Measurements from ENCODE around the gene DGCR8.
A peak's percentile ranks its signal among the peaks of the same experiment; 100 is the strongest.

DGCR8 gene

GRCh38 chr22:20052309-20053259 lies 27.5 kb upstream of the DGCR8 start:
- no peak for DNase-seq (ENCODE audit: low spot score)

DNA sequence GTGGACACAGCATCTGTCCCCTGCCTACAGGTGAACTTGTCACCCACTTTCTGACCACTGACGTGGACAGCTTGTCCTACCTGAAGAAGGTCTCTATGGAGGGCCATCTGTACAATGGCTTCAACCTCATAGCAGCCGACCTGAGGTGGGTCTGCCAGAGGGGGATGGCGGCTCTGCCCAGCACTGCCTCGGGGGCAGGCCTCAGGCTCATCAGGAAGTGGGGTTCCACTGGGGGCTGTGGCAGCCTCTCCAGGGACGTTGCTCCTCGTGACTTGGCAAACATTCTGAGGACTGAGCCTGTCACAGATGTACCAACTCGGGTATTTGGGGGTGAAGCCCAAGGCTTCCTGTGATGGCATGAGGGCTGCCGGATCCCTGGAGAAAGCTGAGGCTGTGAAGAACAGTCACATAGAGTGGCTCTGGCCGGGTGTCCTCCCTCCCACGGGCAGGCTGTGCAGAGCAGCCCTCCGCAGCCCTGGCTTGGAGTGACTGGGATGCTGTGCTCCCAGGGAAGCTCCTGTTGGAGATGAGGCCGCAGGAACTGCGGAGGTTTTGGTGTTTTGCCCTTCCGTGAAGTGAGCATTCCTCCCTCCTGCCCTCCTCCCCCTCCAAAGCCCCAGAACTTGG lies 26.5 kb upstream of the DGCR8 start:
- DNase-seq (ENCODE audit: low spot score) = no peak

DNA sequence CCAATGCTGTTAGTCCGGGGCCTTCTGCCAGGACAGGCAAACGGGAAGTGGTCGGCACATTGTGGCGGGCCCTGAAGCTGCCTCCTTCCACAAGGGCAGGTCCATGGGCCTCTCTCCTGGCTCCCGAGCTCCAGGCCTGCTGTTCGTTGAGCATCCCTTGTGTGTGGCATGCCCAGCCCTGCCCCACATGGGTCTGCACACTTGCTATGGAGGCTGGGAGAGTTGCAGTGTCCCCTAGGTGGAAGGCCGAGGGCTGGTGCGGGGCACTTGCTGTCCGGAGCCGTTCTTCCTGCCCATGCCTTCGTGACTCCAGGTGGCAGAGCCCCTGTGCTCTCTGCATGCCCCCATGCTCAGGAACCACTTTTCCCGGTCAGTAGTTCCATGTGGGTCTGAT lies 26.0 kb upstream of the DGCR8 start:
- no peak for DNase-seq (ENCODE audit: low spot score)

- DNase-seq (ENCODE audit: low spot score) = no peak
Measured at GRCh38 chr22:20054485-20054884, 25.6 kb upstream of the DGCR8 start.

DNA sequence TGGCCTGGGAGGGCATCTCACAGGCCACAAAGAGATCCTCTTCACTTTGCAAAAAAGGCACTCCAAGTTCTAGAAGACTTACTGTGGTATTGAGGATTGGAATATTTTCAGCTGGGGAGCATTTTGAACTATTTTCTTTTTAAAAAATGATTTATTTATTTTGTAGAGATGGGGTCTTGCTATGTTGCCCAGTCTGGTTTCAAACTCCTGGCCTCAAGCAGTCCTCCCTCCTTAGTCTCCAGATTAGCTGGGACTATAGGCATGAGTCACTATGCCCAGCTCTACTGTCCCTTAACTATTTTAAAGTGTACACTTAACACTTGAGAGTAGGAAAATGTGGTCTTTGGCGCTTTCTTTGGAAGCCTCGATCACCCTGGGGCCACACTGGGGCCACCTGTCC lies 24.9 kb upstream of the DGCR8 start:
- DNase-seq (ENCODE audit: low spot score) = no peak

DNA sequence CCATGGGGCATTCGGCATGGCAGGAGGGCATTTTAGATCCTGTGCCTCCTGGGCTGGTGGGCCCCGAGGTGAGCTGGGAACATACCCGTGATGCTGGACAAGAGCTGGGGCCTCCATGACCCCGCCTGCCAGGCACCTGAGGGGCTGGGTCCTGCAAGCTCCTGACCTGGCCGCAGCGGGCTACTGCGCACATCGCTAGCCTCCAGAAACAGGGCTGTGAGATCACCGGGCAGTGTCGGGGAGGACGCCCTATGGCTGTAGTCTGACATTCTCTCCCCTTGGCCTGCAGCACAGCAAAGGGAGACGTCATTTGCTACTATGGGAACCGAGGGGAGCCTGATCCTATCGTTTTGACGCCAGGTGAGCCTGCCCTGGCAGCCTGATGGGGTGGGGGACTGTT lies 24.4 kb upstream of the DGCR8 start:
- no peak for DNase-seq (ENCODE audit: low spot score)

DNA sequence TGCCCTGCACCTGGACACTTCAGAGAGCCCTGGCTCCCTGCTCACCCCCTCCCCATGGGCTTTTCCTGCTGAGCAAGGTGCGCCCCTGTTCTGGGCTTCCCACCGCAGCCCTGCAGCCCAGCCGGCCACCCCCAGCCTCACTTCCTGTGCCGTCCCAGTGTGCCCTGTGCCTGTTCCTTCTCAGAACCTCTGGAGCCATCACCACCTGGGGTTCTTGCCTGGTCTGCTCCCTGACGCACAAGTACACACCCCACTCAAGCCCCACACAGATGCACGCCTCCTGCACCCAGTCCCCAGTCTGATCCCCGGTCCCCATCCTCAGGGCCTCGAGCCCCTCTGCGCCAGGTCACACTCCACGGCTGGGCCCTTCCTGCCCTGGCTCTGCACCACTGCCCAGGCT lies 23.9 kb upstream of the DGCR8 start:
- DNase-seq (ENCODE audit: low spot score) = no peak

DNA sequence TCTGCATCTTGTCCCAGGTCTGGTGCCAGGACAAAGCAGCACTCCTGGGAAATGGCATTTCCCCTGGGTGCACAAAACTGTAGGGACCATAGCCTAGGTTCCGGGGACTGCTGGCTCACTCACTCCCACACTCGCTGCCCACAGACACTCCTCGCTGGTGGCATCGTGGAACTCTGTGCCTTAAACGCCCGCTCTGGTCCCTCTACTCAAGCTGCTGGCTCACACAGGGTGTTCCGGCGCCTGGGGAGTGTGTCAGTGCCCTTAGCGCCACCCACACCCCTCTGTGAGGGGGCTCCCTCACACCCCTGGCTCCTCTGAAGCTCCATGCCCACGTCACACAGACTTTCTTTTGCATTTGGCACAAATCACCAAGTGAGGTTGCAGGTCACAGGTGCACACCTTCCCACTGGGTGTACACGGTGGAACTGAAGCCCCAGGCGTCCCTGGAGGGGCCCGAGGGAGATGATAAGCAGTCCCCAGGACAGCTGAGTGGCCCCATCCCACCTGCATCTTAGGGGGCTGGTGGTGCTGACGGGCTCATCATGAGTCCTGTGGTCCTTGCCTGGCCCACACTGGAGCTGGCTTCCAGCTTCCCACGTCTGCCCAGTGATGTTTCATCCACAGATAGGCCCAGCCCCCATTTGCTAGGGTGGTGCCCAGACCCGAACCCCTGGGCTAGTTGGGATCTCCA lies 23.2 kb upstream of the DGCR8 start:
- no peak for DNase-seq (ENCODE audit: low spot score)

DNA sequence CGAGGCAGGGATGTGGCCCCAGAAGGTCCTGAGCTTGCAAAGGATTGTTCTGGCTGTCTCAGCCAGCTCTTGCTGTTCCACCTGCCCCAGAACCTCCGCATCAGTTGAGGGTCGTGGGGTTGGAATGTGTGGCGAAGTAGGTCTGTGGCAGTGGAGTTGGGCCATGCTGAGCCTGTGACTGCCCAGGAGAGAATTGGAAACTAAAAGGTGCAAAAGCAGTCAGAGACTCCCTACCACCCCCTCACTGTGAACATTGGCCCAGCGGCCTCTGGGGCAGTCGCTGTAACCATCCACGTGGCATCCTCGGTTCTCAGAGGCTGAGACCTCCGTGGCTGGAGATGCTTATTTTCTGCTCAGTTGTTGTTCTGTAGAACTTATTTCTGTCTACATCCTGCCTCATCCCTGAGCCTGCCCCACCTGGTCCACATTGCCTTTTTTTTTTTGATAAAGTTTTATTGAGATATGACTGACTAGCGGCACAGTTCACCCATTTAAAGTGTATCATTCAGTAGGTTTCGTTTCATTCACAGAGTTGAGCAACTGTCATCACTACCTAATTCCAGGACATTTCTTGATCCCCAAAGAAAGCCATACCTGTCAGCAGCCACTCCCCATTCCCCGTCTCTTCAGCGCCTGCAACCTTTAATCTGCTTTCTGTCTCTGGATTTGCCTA lies 22.3 kb upstream of the DGCR8 start:
- DNase-seq (ENCODE audit: low spot score) = no peak

DNA sequence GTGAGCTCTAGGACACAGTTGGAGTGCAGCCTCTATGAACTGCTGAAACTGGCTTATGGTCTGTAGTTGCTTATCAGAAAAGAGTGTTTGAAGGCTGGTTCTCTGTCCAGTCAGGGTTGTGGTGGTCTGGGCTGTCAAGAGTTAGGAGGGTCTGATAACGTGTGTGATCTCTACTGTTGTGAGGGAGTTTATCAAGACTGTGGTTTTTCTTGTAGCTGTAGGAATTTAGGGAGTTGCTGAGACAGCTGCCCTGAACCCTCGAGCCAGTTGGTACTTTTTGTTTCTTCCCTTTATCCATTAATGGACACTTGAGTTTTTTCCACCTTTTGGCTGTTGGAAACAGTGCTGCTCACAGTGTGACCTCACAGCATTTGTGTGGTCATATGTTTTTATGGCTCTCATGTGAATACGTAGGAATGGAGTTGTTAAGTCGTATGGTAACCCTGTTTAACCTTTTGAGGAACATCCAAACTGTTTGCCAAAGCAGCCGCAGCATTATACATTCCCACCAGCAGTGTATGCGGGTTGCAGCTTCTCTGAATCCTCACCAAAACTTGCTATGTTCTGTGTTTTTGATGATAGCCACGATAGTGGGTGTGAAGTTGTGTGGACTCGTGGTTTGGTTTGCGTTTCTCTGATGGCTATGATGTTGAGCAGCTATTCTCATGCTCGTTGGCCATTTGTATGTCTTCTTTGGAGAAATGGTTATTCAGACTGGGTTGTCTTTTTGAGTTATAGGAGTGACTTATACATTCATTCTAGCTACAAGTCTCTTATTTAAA lies 20.9 kb upstream of the DGCR8 start:
- DNase-seq (ENCODE audit: low spot score) = no peak

- no peak for DNase-seq (ENCODE audit: low spot score)
Measured at GRCh38 chr22:20060700-20061480, 19.2 kb upstream of the DGCR8 start.

- DNase-seq (ENCODE audit: low spot score) = no peak
Measured at GRCh38 chr22:20061481-20061861, 18.6 kb upstream of the DGCR8 start.

- DNase-seq (ENCODE audit: low spot score) = no peak
Measured at GRCh38 chr22:20062043-20062765, 17.8 kb upstream of the DGCR8 start.

- DNase-seq (ENCODE audit: low spot score) = peak; percentile 41
Measured at GRCh38 chr22:20062766-20063083, 17.3 kb upstream of the DGCR8 start.

GRCh38 chr22:20063271-20064139 lies 16.5 kb upstream of the DGCR8 start:
- no peak for DNase-seq (ENCODE audit: low spot score)

GRCh38 chr22:20064140-20064480 lies 15.9 kb upstream of the DGCR8 start:
- no peak for DNase-seq (ENCODE audit: low spot score)

DNA sequence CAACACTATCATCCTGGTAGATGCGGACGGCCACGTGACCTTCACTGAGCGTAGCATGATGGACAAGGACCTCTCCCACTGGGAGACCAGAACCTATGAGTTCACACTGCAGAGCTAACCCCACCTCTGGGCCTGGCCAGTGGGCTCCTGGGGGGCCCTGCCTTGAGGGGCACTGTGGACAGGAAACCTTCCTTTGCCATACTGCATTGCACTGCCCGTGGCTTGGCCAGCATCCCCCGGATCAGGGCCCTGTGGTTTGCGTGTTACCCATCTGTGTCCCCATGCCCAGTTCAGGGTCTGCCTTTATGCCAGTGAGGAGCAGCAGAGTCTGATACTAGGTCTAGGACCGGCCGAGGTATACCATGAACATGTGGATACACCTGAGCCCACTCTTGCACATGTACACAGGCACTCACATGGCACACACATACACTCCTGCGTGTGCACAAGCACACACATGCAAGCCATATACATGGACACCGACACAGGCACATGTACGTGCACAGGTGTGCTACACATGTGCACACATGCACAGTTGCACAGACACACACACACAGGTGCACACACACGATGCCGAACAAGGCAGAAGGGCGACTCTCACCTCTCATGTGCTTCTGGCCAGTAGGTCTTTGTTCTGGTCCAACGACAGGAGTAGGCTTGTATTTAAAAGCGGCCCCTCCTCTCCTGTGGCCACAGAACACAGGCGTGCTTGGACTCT lies 15.3 kb upstream of the DGCR8 start:
- DNase-seq (ENCODE audit: low spot score) = no peak

- no peak for DNase-seq (ENCODE audit: low spot score)
Measured at GRCh38 chr22:20065896-20066616, 14.0 kb upstream of the DGCR8 start.

All from SW480 (cell line).